ENCODE measurements around the gene HOMER3. TPM values are rescaled to one million over a fixed set of nuclear protein-coding genes. Genes with fewer than 3 reads are reported as not detected.

HOMER3 gene
- total and polyA plus RNA-seq, 2 experiments from 2014 or later: 47.0 to 62.7 TPM

GRCh38 chr19:18941628-18942354, 774 bp upstream of the HOMER3 start:
- Histone ChIP-seq H3K27ac (no peak overlapping the region), H3K27me3 (no peaks in the 10 kb centered on the region), H3K9me3 (ENCODE audit: low read depth) (no peaks in the 10 kb centered on the region), H3K4me1 (ENCODE audit: low read depth) (no peaks in the 10 kb centered on the region), H3K36me3 (no peaks in the 10 kb centered on the region), H3K4me3 (no peak overlapping the region)
- DNase-seq (ENCODE audit: low read depth in 1 of 2, low spot score in 1 of 2): no peak
- TF ChIP-seq CTCF (IDR thresholded peaks at IDR 0.05; ENCODE audit: low read depth, low read length): no peak

- no peaks in the 10 kb centered on the region for H3K9me3 ChIP-seq (ENCODE audit: low read depth)
- no peak overlapping the region for H3K27ac ChIP-seq
- H3K4me1 ChIP-seq (ENCODE audit: low read depth): no peaks in the 10 kb centered on the region
- H3K4me3 ChIP-seq: peak overlapping the region; percentile 75
- no peaks in the 10 kb centered on the region for H3K27me3 ChIP-seq
- peak; percentile 47 to 55 for DNase-seq (ENCODE audit: low read depth in 1 of 2, low spot score in 1 of 2)
- peak; percentile 3 for TF ChIP-seq CTCF (IDR thresholded peaks at IDR 0.05; ENCODE audit: low read depth, low read length)
- no peaks in the 10 kb centered on the region for H3K36me3 ChIP-seq
Observed at GRCh38 chr19:18939922-18940768, 872 bp downstream of the HOMER3 start.

- H3K4me3 ChIP-seq: no peak overlapping the region
- no peak for DNase-seq (ENCODE audit: low read depth in 1 of 2, low spot score in 1 of 2)
- TF ChIP-seq CTCF (IDR thresholded peaks at IDR 0.05; ENCODE audit: low read depth, low read length): no peak
- H3K4me1 ChIP-seq (ENCODE audit: low read depth): no peaks in the 10 kb centered on the region
- peaks cover 2% of the 10 kb centered on the region for H3K36me3 ChIP-seq
- H3K27me3 ChIP-seq: no peaks in the 10 kb centered on the region
- no peaks in the 10 kb centered on the region for H3K9me3 ChIP-seq (ENCODE audit: low read depth)
- H3K27ac ChIP-seq: no peak overlapping the region
Observed at GRCh38 chr19:18939163-18939562, 1.9 kb downstream of the HOMER3 start.

- Histone ChIP-seq H3K27me3 (no peaks in the 10 kb centered on the region), H3K4me3 (no peak overlapping the region), H3K36me3 (peaks cover 5% of the 10 kb centered on the region), H3K27ac (no peak overlapping the region), H3K9me3 (ENCODE audit: low read depth) (no peaks in the 10 kb centered on the region), H3K4me1 (ENCODE audit: low read depth) (no peaks in the 10 kb centered on the region)
- DNase-seq (ENCODE audit: low read depth in 1 of 2, low spot score in 1 of 2): no peak
- no peak for TF ChIP-seq CTCF (IDR thresholded peaks at IDR 0.05; ENCODE audit: low read depth, low read length)
Observed at GRCh38 chr19:18933297-18933696, 7.7 kb downstream of the HOMER3 start.

- TF ChIP-seq CTCF (IDR thresholded peaks at IDR 0.05; ENCODE audit: low read depth, low read length): no peak
- H3K4me1 ChIP-seq (ENCODE audit: low read depth): no peaks in the 10 kb centered on the region
- H3K9me3 ChIP-seq (ENCODE audit: low read depth): no peaks in the 10 kb centered on the region
- DNase-seq (ENCODE audit: low read depth in 1 of 2, low spot score in 1 of 2): peak; percentile 51 to 88
- H3K36me3 ChIP-seq: peaks cover 9% of the 10 kb centered on the region
- H3K4me3 ChIP-seq: peak overlapping the region; percentile 2
- H3K27ac ChIP-seq: no peak overlapping the region
- no peaks in the 10 kb centered on the region for H3K27me3 ChIP-seq
Observed at GRCh38 chr19:18932216-18932841, 8.7 kb downstream of the HOMER3 start.
